Activated CD4-positive, alpha-beta T cell treated with anti-CD3 and anti-CD28 coated beads for 36 hours (primary cell): ENCODE measurements around the gene UBE2J2. TPM values are rescaled to one million over a fixed set of nuclear protein-coding genes. Genes with fewer than 3 reads are reported as not detected.

Source experiments
- ATAC-seq: fragments of 200-7000 bp; cut with Tn5 transposase; one replicate; pipeline ENCODE4 v1.10.0; 2021; ENCODE audit warnings: mild to moderate bottlenecking, moderate library complexity
- CTCF ChIA-PET: fragments of 350-600 bp; sonication (Branson Sonifier 250); formaldehyde crosslinking; loops from one replicate; lab custom pipeline; 2021; ENCODE audit warnings: antibody characterized with exemption; lab: Charles Lee
- POLR2A ChIA-PET: fragments of 350-600 bp; sonication (Branson Sonifier 250); formaldehyde crosslinking; loops from one replicate; lab custom pipeline; 2021; ENCODE audit warnings: antibody characterized with exemption, inconsistent platforms; lab: Charles Lee
- DNase-seq: peaks from one replicate; pipeline ENCODE4 v3.0.0-alpha.2; 2020
- H3K27ac Mint-ChIP-seq: one replicate; pipeline ENCODE4 v1.8.0; 2021; ENCODE audit warnings: mixed read lengths
- H3K27me3 Mint-ChIP-seq: one replicate; pipeline ENCODE4 v1.8.0; 2021; ENCODE audit warnings: mixed read lengths
- H3K36me3 Mint-ChIP-seq: one replicate; pipeline ENCODE4 v1.8.0; 2021; ENCODE audit warnings: low read depth, mixed read lengths
- H3K4me1 Mint-ChIP-seq: one replicate; pipeline ENCODE4 v1.8.0; 2021; ENCODE audit warnings: mixed read lengths
- H3K4me3 Mint-ChIP-seq: one replicate; pipeline ENCODE4 v1.8.0; 2021; ENCODE audit warnings: mild to moderate bottlenecking, moderate library complexity, mixed read lengths
- H3K9me3 Mint-ChIP-seq: one replicate; pipeline ENCODE4 v1.8.0; 2021; ENCODE audit warnings: low read depth, mixed read lengths
- intact Hi-C, 2 experiments: fragments of 100-400 bp; cut with DNase I in 1 of 2; cut with micrococcal nuclease in 1 of 2; formaldehyde crosslinking; loops; one replicate each; pipeline versions ENCODE4 v1.14.2 to v1.15.1; 2022 to 2024; cut with DNase I, micrococcal nuclease
- total RNA-seq, 2 experiments: library from RNA; stranded (reverse); gene quantifications; one replicate each; pipeline ENCODE4 v1.2.3, GENCODE V29; 2021

The UBE2J2 gene
- total RNA-seq, 2 experiments from 2014 or later = 57.4 to 60.2 TPM

DNA sequence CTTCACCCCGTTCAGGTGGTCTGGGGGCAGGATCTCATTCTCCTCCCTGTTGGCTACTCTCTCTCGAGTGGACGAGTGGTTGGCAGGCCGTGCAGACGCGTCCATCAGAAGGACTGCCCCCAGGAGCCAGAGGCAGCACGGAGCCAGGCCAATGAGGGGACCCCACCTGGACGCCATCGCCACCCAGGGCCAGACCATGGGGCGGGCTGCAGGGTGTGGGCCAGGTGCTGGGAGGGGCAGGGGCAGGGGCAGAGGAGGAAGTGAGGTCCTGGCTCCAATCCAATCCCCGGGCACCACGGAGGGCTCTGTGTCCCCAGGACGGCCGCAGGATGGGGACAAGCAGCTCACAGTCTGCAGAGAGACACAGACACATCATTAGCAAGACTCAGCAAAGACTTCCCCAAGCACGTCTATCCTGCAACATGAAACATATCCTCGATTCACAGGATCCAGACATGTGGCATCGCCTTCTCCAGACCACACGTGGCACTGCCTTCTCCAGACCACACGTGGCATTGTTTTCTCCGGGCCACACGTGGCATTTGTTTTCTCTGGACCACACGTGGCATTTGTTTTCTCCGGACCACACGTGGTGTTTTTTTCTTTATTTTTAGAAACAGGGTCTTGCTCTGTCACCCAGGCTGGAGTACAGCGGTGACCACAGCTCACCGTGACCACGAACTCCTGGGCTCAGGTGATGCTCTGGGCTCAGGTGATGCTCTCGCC lies 44.9 kb downstream of the UBE2J2 start:
- ATAC-seq (no peak), DNase-seq (no peak)
- ChIA-PET CTCF (interaction anchor here (2.8 kb wide), 1 partner anchor 107 kb away, joined by 18 read pairs; no protein-coding TSS in a partner anchor), POLR2A (no interaction called here)
- Mint-ChIP-seq H3K9me3 (no peaks in the 10 kb centered on the region), H3K4me3 (no peak overlapping the region), H3K27me3 (no peaks in the 10 kb centered on the region), H3K36me3 (peaks cover 38% of the 10 kb centered on the region), H3K4me1 (peaks cover 33% of the 10 kb centered on the region), H3K27ac (no peak overlapping the region)
- intact Hi-C loops = no loop called here

DNA sequence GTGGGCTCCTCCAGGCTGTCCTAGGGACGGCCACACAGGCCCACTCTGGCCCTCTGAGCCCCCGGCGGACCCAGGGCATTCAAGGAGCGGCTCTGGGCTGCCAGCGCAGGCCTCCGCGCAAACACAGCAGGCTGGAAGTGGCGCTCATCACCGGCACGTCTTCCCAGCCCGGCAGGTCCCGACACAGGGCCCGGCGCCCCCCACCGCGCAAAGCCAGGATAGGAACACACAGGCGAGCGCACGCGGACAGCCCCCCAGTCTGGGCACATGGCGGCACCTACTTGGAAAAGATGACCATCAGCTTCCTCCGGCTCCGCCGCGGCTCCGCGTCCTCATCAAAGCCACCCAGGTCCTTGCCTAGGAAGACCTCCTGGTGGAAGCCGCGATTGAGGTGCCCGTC lies 45.5 kb downstream of the UBE2J2 start:
- intact Hi-C loops = no loop called here
- H3K36me3 Mint-ChIP-seq = peaks cover 38% of the 10 kb centered on the region
- ATAC-seq (no peak), DNase-seq (no peak)
- no peaks in the 10 kb centered on the region for H3K9me3 Mint-ChIP-seq
- peaks cover 28% of the 10 kb centered on the region for H3K4me1 Mint-ChIP-seq
- POLR2A ChIA-PET = no interaction called here
- no peaks in the 10 kb centered on the region for H3K27me3 Mint-ChIP-seq
- H3K4me3 Mint-ChIP-seq = no peak overlapping the region
- CTCF ChIA-PET = no interaction called here
- no peak overlapping the region for H3K27ac Mint-ChIP-seq

DNA sequence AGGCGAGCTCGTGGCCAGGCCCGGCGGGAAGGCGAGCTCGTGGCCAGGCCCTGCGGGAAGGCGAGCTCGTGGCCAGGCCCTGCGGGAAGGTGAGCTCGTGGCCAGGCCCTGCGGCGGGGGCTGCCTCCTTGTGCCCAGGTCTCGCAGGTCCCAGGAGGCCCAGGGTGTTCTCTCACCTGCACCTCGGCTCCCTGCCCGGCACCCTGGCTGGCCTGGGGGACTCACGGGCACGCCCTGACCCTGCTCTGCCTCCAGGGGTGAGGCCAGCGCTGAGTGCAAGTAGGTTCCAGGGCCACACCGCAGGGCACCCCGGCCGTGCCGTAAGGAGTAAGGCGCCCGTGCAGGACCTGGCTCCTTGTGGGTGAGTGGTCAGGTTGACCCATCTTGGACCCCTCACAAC lies 46.3 kb downstream of the UBE2J2 start:
- ATAC-seq (no peak), DNase-seq (no peak)
- peaks cover 28% of the 10 kb centered on the region for H3K4me1 Mint-ChIP-seq
- H3K27me3 Mint-ChIP-seq = no peaks in the 10 kb centered on the region
- ChIA-PET CTCF (no interaction called here), POLR2A (no interaction called here)
- H3K36me3 Mint-ChIP-seq = peaks cover 46% of the 10 kb centered on the region
- H3K27ac Mint-ChIP-seq = no peak overlapping the region
- intact Hi-C loops = no loop called here
- H3K4me3 Mint-ChIP-seq = no peak overlapping the region
- no peaks in the 10 kb centered on the region for H3K9me3 Mint-ChIP-seq

DNA sequence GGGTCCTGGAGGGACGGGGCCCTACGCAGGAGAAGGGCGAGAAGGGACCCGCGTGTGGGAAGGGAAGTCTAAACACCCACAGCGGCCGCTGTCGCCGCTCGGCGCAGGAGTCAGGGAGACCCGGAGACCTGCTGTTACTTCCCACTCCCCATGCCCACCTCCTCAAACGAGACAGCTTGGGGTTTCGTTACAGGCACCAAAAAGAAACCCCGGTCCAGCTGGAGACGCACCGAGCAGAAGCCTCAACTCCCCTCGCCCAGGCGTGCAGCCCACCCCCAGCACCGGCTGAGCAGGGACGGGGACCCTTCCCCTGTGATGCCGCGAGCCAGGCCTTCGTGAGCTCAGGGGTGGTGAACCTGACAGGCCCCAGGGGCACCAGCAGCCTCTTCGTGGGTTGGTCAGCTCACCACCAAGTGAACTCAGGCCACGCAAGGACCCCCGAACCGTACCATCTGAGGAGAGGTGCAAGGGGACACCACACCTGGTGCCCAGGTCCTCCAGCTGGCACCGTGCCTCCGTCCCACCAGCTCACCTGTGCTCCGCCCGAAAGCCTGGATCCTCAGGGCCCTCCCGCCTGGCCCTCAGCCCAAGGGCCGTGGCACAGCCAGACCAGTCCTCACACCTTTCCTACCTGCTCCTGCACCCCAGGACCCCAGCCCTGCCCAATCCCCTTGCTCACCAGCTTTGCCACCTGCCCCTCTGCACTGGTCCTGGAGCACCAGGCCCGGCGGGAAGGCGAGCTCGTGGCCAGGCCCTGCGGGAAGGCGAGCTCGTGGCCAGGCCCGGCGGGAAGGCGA lies 46.9 kb downstream of the UBE2J2 start:
- H3K27me3 Mint-ChIP-seq = no peaks in the 10 kb centered on the region
- no peak overlapping the region for H3K27ac Mint-ChIP-seq
- intact Hi-C loops = no loop called here
- POLR2A ChIA-PET = no interaction called here
- H3K9me3 Mint-ChIP-seq = no peaks in the 10 kb centered on the region
- ATAC-seq = no peak
- DNase-seq = no peak
- no peak overlapping the region for H3K4me3 Mint-ChIP-seq
- CTCF ChIA-PET = interaction anchor here (0.6 kb wide), 1 partner anchor 104 kb away, joined by 3 read pairs; no protein-coding TSS in a partner anchor
- H3K36me3 Mint-ChIP-seq = peaks cover 49% of the 10 kb centered on the region
- peaks cover 28% of the 10 kb centered on the region for H3K4me1 Mint-ChIP-seq

DNA sequence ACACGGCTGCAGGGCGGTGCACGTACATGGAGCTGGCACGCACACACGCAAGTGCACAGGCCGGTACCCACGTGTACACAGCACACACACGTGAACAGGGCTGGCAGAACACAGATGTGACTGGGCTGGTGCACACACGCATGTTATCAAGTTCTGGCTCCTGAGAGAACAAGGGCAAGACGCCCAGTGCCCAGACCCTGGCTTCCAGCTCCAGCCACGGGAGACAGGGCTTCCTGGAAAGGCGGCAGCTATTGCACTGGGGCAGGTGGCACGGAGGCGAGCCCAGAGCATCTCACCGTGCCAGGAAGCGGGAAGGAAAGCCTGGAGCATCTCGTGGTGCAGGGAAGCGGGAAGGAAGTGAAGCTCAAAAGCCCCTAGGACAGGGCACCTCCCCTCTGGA lies 47.7 kb downstream of the UBE2J2 start:
- Mint-ChIP-seq H3K4me1 (peaks cover 28% of the 10 kb centered on the region), H3K27ac (no peak overlapping the region), H3K4me3 (no peak overlapping the region), H3K27me3 (no peaks in the 10 kb centered on the region), H3K36me3 (peaks cover 52% of the 10 kb centered on the region), H3K9me3 (no peaks in the 10 kb centered on the region)
- intact Hi-C loops = no loop called here
- DNase-seq (no peak), ATAC-seq (no peak)
- ChIA-PET POLR2A (no interaction called here), CTCF (no interaction called here)

DNA sequence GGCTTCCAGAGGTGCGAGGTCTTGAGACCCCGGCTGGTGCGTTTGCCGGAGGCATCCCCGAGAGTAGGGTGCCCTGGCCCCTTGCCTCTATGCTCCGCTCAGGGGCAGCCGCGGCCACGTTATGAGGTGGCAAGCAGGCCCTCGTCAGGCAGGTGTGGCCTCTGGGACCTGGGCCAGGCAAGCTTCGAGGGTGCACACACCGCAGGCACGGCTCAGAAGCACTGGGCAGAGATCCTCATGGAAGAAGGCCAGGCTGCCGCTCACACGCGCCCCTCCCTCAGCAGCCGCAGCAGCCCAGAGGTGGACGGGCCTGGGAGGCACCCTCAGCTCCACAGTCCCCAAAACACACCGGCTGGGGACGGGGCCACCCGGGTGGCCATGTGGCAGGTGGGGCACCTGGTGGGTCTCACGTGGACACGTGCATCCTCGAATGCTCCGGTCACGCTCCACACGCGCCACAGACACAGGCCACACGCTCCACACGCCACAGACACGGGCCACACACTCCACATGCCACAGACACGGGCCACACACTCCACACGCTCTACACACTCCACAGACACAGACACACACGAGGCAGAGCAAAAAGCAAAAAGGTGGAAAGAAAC lies 48.3 kb downstream of the UBE2J2 start:
- ChIA-PET POLR2A (no interaction called here), CTCF (no interaction called here)
- Mint-ChIP-seq H3K9me3 (no peaks in the 10 kb centered on the region), H3K27ac (no peak overlapping the region), H3K27me3 (no peaks in the 10 kb centered on the region), H3K36me3 (peaks cover 53% of the 10 kb centered on the region), H3K4me1 (peaks cover 29% of the 10 kb centered on the region), H3K4me3 (no peak overlapping the region)
- intact Hi-C loops = no loop called here
- no peak for ATAC-seq
- no peak for DNase-seq

DNA sequence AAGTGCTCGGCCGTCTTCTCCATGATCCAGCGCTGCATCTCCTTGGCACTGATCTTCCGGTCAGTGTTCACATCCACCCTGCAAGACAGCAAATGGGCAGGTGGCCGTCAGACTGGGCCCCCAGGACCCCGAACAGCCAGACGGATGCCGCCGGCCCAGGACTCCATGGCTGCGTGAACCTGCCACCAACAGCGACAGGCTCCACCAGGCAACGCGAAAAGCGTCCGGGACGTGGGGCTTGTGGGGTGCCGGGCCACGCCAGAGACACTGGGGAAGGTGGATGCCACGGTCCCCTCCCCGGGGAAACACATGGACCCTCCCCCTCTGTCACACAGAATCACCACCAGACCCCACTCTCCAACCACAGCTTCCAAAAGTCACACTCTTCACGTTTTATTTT lies 49.8 kb downstream of the UBE2J2 start:
- peaks cover 52% of the 10 kb centered on the region for H3K36me3 Mint-ChIP-seq
- ChIA-PET POLR2A (no interaction called here), CTCF (no interaction called here)
- no peak overlapping the region for H3K27ac Mint-ChIP-seq
- H3K9me3 Mint-ChIP-seq = no peaks in the 10 kb centered on the region
- DNase-seq (no peak), ATAC-seq (no peak)
- intact Hi-C loops = no loop called here
- H3K4me1 Mint-ChIP-seq = peaks cover 28% of the 10 kb centered on the region
- H3K4me3 Mint-ChIP-seq = no peak overlapping the region
- H3K27me3 Mint-ChIP-seq = no peaks in the 10 kb centered on the region

DNA sequence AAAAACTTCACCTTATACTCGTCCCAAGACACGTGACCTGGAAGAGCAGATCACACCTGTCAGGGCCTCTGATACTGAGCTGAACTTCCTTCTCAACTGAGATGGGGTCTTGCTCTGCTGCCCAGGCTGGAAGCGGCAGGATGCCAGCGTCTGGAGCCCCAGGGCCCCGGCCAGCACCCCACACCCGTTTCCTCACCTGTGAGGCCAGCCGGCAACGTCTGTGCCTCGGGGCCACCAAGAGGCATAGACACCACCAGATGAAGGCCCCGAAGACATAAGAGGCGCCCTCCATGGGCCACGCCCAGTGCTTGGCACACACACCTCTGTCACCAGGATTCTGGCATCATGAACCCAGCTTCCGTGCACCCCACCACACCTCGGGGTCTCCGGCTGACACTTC lies 50.3 kb downstream of the UBE2J2 start:
- intact Hi-C loops = no loop called here
- DNase-seq = no peak
- H3K27ac Mint-ChIP-seq = peak overlapping the region; percentile 47
- no peaks in the 10 kb centered on the region for H3K9me3 Mint-ChIP-seq
- H3K4me1 Mint-ChIP-seq = peaks cover 25% of the 10 kb centered on the region
- H3K27me3 Mint-ChIP-seq = no peaks in the 10 kb centered on the region
- ChIA-PET CTCF (no interaction called here), POLR2A (no interaction called here)
- ATAC-seq = no peak
- H3K4me3 Mint-ChIP-seq = no peak overlapping the region
- peaks cover 51% of the 10 kb centered on the region for H3K36me3 Mint-ChIP-seq

DNA sequence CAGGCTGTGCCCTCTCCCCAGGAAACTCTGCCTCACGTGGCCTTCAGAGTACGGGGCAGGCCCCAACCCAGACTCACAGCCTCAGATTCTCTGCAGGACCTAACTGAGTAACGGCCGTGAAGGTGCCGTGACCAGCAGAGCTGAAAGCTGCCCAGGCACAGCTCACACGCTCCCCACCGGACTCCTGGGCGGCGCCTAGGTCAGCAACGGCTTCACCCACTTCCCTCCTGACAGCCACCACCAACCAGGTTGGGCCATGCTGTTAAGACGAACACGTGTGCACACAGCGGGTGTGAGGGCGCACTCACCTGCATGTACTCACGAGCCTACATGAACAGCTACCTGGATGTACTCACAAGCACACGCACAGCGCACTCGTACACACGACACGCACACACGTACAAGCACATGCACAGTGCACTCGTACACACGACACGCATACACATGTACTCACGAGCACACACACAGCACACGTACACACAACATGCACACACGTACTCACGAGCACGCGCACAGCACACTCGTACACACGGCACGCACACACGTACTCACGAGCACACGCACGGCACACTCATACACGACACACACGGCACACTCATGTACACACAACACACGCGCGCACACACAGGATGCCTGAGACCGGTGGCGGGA lies 51.0 kb downstream of the UBE2J2 start:
- DNase-seq (no peak), ATAC-seq (no peak)
- Mint-ChIP-seq H3K4me3 (no peak overlapping the region), H3K9me3 (no peaks in the 10 kb centered on the region), H3K27me3 (no peaks in the 10 kb centered on the region), H3K27ac (no peak overlapping the region), H3K4me1 (peaks cover 32% of the 10 kb centered on the region), H3K36me3 (peaks cover 56% of the 10 kb centered on the region)
- ChIA-PET POLR2A (no interaction called here), CTCF (no interaction called here)
- intact Hi-C loops = no loop called here

DNA sequence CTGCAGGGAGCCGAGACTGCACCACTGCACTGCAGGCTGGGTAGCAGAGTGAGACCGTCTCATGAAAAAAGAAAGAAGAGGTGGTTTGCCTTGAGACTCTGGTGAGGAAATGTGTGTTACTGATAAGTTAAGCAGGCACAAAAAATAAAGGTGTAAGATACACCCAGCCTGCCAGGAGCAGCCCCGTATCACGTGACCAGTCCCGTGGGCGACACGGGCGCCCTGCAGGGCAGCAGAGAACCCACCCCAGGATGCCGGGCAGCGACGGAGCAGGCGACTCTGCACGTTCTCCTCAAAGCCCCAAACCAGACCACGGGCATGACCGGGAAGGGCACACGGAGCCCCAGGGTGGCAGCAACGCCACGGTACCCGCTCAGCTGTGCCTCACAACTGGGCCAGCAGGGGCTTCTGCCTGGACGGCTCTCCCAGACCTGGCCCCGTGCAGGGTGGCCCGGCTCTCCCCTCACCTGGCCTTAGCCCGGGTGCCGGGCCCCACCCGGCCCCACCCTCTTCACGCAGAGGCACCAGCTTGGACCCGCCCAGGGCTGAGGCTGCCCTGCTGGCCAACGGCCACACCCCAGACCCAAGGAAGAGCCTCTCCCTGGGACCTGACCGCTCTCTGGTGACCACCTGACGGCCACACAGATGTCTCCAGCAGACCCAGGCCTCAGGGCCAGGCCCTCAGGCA lies 51.6 kb downstream of the UBE2J2 start:
- CTCF ChIA-PET = interaction anchor here (0.6 to 0.7 kb wide), 2 partner anchors 53 to 215 kb away, joined by 3 read pairs; no protein-coding TSS in a partner anchor
- Mint-ChIP-seq H3K36me3 (peaks cover 60% of the 10 kb centered on the region), H3K27me3 (no peaks in the 10 kb centered on the region), H3K27ac (no peak overlapping the region), H3K9me3 (no peaks in the 10 kb centered on the region), H3K4me1 (peaks cover 35% of the 10 kb centered on the region), H3K4me3 (no peak overlapping the region)
- no peak for ATAC-seq
- POLR2A ChIA-PET = no interaction called here
- intact Hi-C loops = no loop called here
- DNase-seq = no peak

DNA sequence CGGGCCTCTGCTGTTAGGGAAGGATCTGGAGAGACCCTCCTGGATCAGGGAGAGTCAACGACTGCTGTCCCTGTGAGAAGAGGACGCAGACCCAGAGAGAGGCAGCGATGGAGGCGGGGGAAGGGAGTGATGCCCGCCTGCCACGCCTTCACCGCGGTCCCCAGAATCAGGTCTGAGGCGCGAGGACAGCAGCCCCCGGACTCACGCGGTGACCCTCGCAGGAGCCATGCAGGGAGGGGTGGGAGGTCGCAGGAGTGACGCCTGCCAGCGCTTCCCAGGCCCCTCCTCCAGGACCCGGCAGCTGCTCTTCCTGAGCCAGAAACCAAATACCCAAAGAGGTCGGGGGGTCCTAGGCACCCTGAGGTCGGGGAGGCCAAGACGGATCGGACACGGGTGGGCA lies 53.5 kb downstream of the UBE2J2 start:
- intact Hi-C loops = no loop called here
- DNase-seq (no peak), ATAC-seq (no peak)
- no peaks in the 10 kb centered on the region for H3K27me3 Mint-ChIP-seq
- no peaks in the 10 kb centered on the region for H3K9me3 Mint-ChIP-seq
- H3K4me1 Mint-ChIP-seq = peaks cover 38% of the 10 kb centered on the region
- peaks cover 66% of the 10 kb centered on the region for H3K36me3 Mint-ChIP-seq
- ChIA-PET CTCF (no interaction called here), POLR2A (no interaction called here)
- peak overlapping the region; percentile 92 for H3K27ac Mint-ChIP-seq
- no peak overlapping the region for H3K4me3 Mint-ChIP-seq
